Fibroblast of lung (primary cell): Measurements from ENCODE around the gene SFI1. TPM values are rescaled to one million over a fixed set of nuclear protein-coding genes. Genes with fewer than 3 reads are reported as not detected.

Experiments used
- DNase-seq, 2 donors: peaks; one replicate each; pipeline versions ENCODE4 v3.0.0 to v3.0.0-alpha.2; 2010; ENCODE audit warnings: low read depth in 2 of 2
- H2AFZ ChIP-seq: 2 replicates; pipeline ENCODE4 v1.5.1; 2012; ENCODE audit warnings: low read length, control low read depth, inconsistent platforms
- H3K27ac ChIP-seq: 2 replicates; pipeline ENCODE4 v1.5.1; 2011; ENCODE audit warnings: low read length, control low read depth; ENCODE audit not compliant: insufficient read depth
- H3K27me3 ChIP-seq: 2 replicates; pipeline ENCODE4 v1.5.1; 2011; ENCODE audit warnings: mild to moderate bottlenecking, low read length; ENCODE audit not compliant: control insufficient read depth, insufficient read depth
- H3K36me3 ChIP-seq: 2 replicates; pipeline ENCODE4 v1.5.1; 2011; ENCODE audit warnings: low read length; ENCODE audit not compliant: control insufficient read depth, insufficient read depth
- H3K4me1 ChIP-seq: 2 replicates; pipeline ENCODE4 v1.5.1; 2011; ENCODE audit warnings: low read length; ENCODE audit not compliant: control insufficient read depth, insufficient read depth; ENCODE audit errors: extremely low read depth
- H3K4me2 ChIP-seq: 2 replicates; pipeline ENCODE4 v1.5.1; 2011; ENCODE audit warnings: low read length, control low read depth; ENCODE audit not compliant: insufficient read depth; ENCODE audit errors: extremely low read depth
- H3K4me3 ChIP-seq, 4 experiments: fragments of 200-600 bp in 1 of 4; sonication (generic) in 1 of 4; replicated peaks in 1 of 4; 2 replicates each; pipeline ENCODE4 v1.5.1; 2011 to 2016; ENCODE audit warnings: low read length in 4 of 4, low read depth in 3 of 4, mild to moderate bottlenecking in 3 of 4, control low read depth in 2 of 4, inconsistent platforms in 1 of 4, mixed read lengths in 1 of 4; ENCODE audit not compliant: insufficient read depth in 1 of 4; ENCODE audit errors: control extremely low read depth in 1 of 4
- H3K79me2 ChIP-seq: 2 replicates; pipeline ENCODE4 v1.5.1; 2012; ENCODE audit warnings: mild to moderate bottlenecking, low read length, inconsistent platforms; ENCODE audit not compliant: control insufficient read depth, insufficient read depth
- H3K9ac ChIP-seq: 2 replicates; pipeline ENCODE4 v1.5.1; 2011; ENCODE audit warnings: mild to moderate bottlenecking, low read length, control low read depth; ENCODE audit not compliant: insufficient read depth
- H3K9me3 ChIP-seq: 2 replicates; pipeline ENCODE4 v1.5.1; 2012; ENCODE audit warnings: low read depth, low read length; ENCODE audit not compliant: control insufficient read depth, insufficient read depth
- H4K20me1 ChIP-seq: 2 replicates; pipeline ENCODE4 v1.5.1; 2011; ENCODE audit warnings: low read length; ENCODE audit not compliant: control insufficient read depth, insufficient read depth; ENCODE audit errors: extremely low read depth
- CTCF ChIP-seq, 2 donors: IDR thresholded peaks in 1 of 2; conservative IDR thresholded peaks in 1 of 2; 1 replicate in 1 of 2; 2 replicates in 1 of 2; pipeline ENCODE4 v1.5.1; 2011 to 2012; ENCODE audit warnings: low read length in 2 of 2, control low read depth in 1 of 2, inconsistent platforms in 1 of 2, low read depth in 1 of 2, mild to moderate bottlenecking in 1 of 2
- EZH2 ChIP-seq: IDR thresholded peaks from 2 replicates; pipeline ENCODE4 v1.5.1; 2012; ENCODE audit warnings: low read length, control low read depth, mild to moderate bottlenecking; ENCODE audit errors: missing control alignments
- polyA plus RNA-seq, 2 donors: library from polyadenylated mRNA; depleted of rRNA in 1 of 2; stranded (reverse) in 1 of 2; unstranded in 1 of 2; fragments of >200 nt; gene quantifications; 2 replicates each; pipeline ENCODE4 v1.2.1, GENCODE V29; 2011 to 2012; ENCODE audit warnings: missing spikeins in 1 of 2
- total RNA-seq: library from RNA; depleted of rRNA; stranded (reverse); fragments of >200 nt; gene quantifications from 2 replicates; pipeline ENCODE4 v1.2.1, GENCODE V29; 2014

The SFI1 gene
- total and polyA plus RNA-seq, 2 donors (not counting 1 experiment from before 2014, with no cell fraction given): 3.6 to 11.4 TPM

DNA sequence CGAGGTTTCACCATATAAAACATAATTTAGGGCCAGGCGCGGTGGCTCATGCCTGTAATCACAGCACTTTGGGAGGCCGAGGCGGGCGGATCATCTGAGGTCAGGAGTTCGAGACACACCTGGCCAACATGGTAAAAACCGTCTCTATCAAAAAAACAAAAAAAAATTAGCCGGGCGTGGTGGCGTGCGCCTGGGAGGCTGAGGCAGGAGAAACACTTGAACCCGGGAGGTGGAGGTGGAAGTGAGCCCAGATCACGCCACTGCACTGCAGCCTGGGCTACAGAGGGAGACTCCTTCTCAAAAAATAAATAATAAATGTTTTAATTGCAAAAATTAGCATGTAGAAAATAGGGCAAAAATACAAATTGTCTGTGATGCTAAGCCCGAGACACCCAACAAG is 993 bp upstream of the SFI1 start:
- peak overlapping the region; percentile 69 for H3K4me2 ChIP-seq
- H3K4me1 ChIP-seq: peaks cover 2% of the 10 kb centered on the region
- peak overlapping the region; percentile 83 to 98 (median 94) for H3K4me3 ChIP-seq
- no peaks in the 10 kb centered on the region for H4K20me1 ChIP-seq
- no peak overlapping the region for H2AFZ ChIP-seq
- no peak overlapping the region for H3K9ac ChIP-seq
- H3K27me3 ChIP-seq: no peaks in the 10 kb centered on the region
- peaks cover 12% of the 10 kb centered on the region for H3K79me2 ChIP-seq
- H3K36me3 ChIP-seq: peaks cover 1% of the 10 kb centered on the region
- no peak overlapping the region for H3K27ac ChIP-seq
- no peaks in the 10 kb centered on the region for H3K9me3 ChIP-seq
- no peak for DNase-seq
- TF ChIP-seq EZH2 (no peak), CTCF (conservative IDR thresholded peaks at IDR 0.05 in 1 of 2, IDR thresholded peaks at IDR 0.05 in 1 of 2; ENCODE audit: low read depth in 1 of 2, low read length in 2 of 2) (no peak)

GRCh38 chr22:31496735-31497146 is 405 bp downstream of the SFI1 start:
- Histone ChIP-seq H3K4me3 (peak overlapping the region; percentile 74 to 98 (median 94)), H3K79me2 (peaks cover 9% of the 10 kb centered on the region), H3K27ac (peak overlapping the region; percentile 82), H4K20me1 (no peaks in the 10 kb centered on the region), H3K27me3 (no peaks in the 10 kb centered on the region), H3K4me1 (no peaks in the 10 kb centered on the region), H3K4me2 (peak overlapping the region; percentile 93), H3K9me3 (no peaks in the 10 kb centered on the region), H2AFZ (peak overlapping the region; percentile 97), H3K36me3 (peaks cover 1% of the 10 kb centered on the region), H3K9ac (peak overlapping the region; percentile 84)
- no peak for TF ChIP-seq EZH2
- no peak for TF ChIP-seq CTCF (conservative IDR thresholded peaks at IDR 0.05 in 1 of 2, IDR thresholded peaks at IDR 0.05 in 1 of 2; ENCODE audit: low read depth in 1 of 2, low read length in 2 of 2)
- DNase-seq: no peak

- Histone ChIP-seq H3K4me1 (no peaks in the 10 kb centered on the region), H3K4me2 (peak overlapping the region; percentile 93), H3K27ac (peak overlapping the region; percentile 82), H2AFZ (peak overlapping the region; percentile 97), H4K20me1 (no peaks in the 10 kb centered on the region), H3K36me3 (no peaks in the 10 kb centered on the region), H3K9ac (no peak overlapping the region), H3K79me2 (peaks cover 9% of the 10 kb centered on the region), H3K4me3 (peak overlapping the region; percentile 74 to 98 (median 94)), H3K27me3 (no peaks in the 10 kb centered on the region), H3K9me3 (no peaks in the 10 kb centered on the region)
- TF ChIP-seq CTCF (conservative IDR thresholded peaks at IDR 0.05 in 1 of 2, IDR thresholded peaks at IDR 0.05 in 1 of 2; ENCODE audit: low read depth in 1 of 2, low read length in 2 of 2) (no peak), EZH2 (no peak)
- no peak for DNase-seq
Measured at GRCh38 chr22:31497148-31497938, 1.0 kb downstream of the SFI1 start.
